H9 (cell line): ENCODE results near the gene CD2AP. TPM values are rescaled to one million over a fixed set of nuclear protein-coding genes. Genes with fewer than 3 reads are reported as not detected.

ENCODE experiments used
- DNase-seq: peaks from one replicate; pipeline ENCODE4 v3.0.0-alpha.2; 2017
- H2AFZ ChIP-seq: one replicate; pipeline ENCODE4 v1.6.1; 2013; ENCODE audit warnings: mild to moderate bottlenecking, low read length, control low read depth, moderate library complexity
- H2AK5ac ChIP-seq: 2 replicates; pipeline ENCODE4 v1.6.1; 2013; ENCODE audit warnings: low read length, control low read depth, mixed read lengths; ENCODE audit not compliant: insufficient read length
- H2BK120ac ChIP-seq: one replicate; pipeline ENCODE4 v1.6.1; 2013; ENCODE audit warnings: low read depth, mild to moderate bottlenecking, low read length, control low read depth, inconsistent platforms; ENCODE audit not compliant: poor library complexity, severe bottlenecking
- H2BK12ac ChIP-seq: 2 replicates; pipeline ENCODE4 v1.6.1; 2013; ENCODE audit warnings: low read length, control low read depth, mixed read lengths, low read depth; ENCODE audit not compliant: insufficient read length
- H2BK15ac ChIP-seq: 2 replicates; pipeline ENCODE4 v1.6.1; 2013; ENCODE audit warnings: low read depth, low read length, control low read depth
- H2BK20ac ChIP-seq: one replicate; pipeline ENCODE4 v1.6.1; 2013; ENCODE audit warnings: low read depth, mild to moderate bottlenecking, low read length, control low read depth, inconsistent platforms; ENCODE audit not compliant: poor library complexity, severe bottlenecking
- H2BK5ac ChIP-seq: 2 replicates; pipeline ENCODE4 v1.6.1; 2013; ENCODE audit warnings: low read length, control low read depth, mixed read lengths; ENCODE audit not compliant: insufficient read length
- H3K14ac ChIP-seq: 2 replicates; pipeline ENCODE4 v1.6.1; 2013; ENCODE audit warnings: low read length, control low read depth; ENCODE audit not compliant: insufficient read depth
- H3K18ac ChIP-seq: 2 replicates; pipeline ENCODE4 v1.6.1; 2013; ENCODE audit warnings: low read depth, mild to moderate bottlenecking, mixed read lengths, low read length, control low read depth; ENCODE audit not compliant: insufficient read length
- H3K23ac ChIP-seq: 2 replicates; pipeline ENCODE4 v1.6.1; 2013; ENCODE audit warnings: low read length, control low read depth, mixed read lengths, low read depth; ENCODE audit not compliant: insufficient read length
- H3K23me2 ChIP-seq: 2 replicates; pipeline ENCODE4 v1.6.1; 2013; ENCODE audit warnings: low read depth, mild to moderate bottlenecking, mixed read lengths, low read length, control low read depth; ENCODE audit not compliant: insufficient read length, poor library complexity, severe bottlenecking
- H3K27ac ChIP-seq: 2 replicates; pipeline ENCODE4 v1.5.1; 2013; ENCODE audit warnings: low read length, control low read depth, mixed read lengths, low read depth; ENCODE audit not compliant: insufficient read length
- H3K27me3 ChIP-seq: 2 replicates; pipeline ENCODE4 v1.6.1; 2013; ENCODE audit warnings: low read length, control low read depth, inconsistent platforms; ENCODE audit not compliant: insufficient read depth
- H3K4ac ChIP-seq: 2 replicates; pipeline ENCODE4 v1.6.1; 2013; ENCODE audit warnings: low read depth, mild to moderate bottlenecking, control low read depth, inconsistent platforms, low read length, moderate library complexity
- H3K4me1 ChIP-seq: 2 replicates; pipeline ENCODE4 v1.6.1; 2013; ENCODE audit warnings: low read length, control low read depth, inconsistent platforms; ENCODE audit not compliant: insufficient read depth
- H3K4me2 ChIP-seq: 2 replicates; pipeline ENCODE4 v1.6.1; 2013; ENCODE audit warnings: low read length, control low read depth, mixed read lengths; ENCODE audit not compliant: insufficient read length, insufficient read depth
- H3K56ac ChIP-seq: 2 replicates; pipeline ENCODE4 v1.6.1; 2013; ENCODE audit warnings: low read depth, mild to moderate bottlenecking, mixed read lengths, low read length, control low read depth; ENCODE audit not compliant: insufficient read length
- H3K79me1 ChIP-seq: 2 replicates; pipeline ENCODE4 v1.6.1; 2013; ENCODE audit warnings: low read depth, mild to moderate bottlenecking, moderate library complexity, low read length, control low read depth, inconsistent platforms; ENCODE audit not compliant: insufficient read depth, poor library complexity, severe bottlenecking
- H3K79me2 ChIP-seq: 2 replicates; pipeline ENCODE4 v1.6.1; 2013; ENCODE audit warnings: low read length, control low read depth, inconsistent platforms; ENCODE audit not compliant: insufficient read depth
- H3K9ac ChIP-seq: 2 replicates; pipeline ENCODE4 v1.6.1; 2013; ENCODE audit warnings: low read length, control low read depth, mixed read lengths; ENCODE audit not compliant: insufficient read length; ENCODE audit errors: extremely low read depth
- H3K9me3 ChIP-seq: one replicate; pipeline ENCODE4 v1.6.1; 2013; ENCODE audit warnings: low read depth, low read length, inconsistent platforms; ENCODE audit not compliant: control insufficient read depth
- H3T11ph ChIP-seq: one replicate; pipeline ENCODE4 v1.6.1; 2013; ENCODE audit warnings: mild to moderate bottlenecking, low read length, control low read depth, inconsistent platforms
- H4K20me1 ChIP-seq: one replicate; pipeline ENCODE4 v1.6.1; 2013; ENCODE audit not compliant: control insufficient read depth, insufficient read length, insufficient read depth
- H4K5ac ChIP-seq: 2 replicates; pipeline ENCODE4 v1.6.1; 2013; ENCODE audit warnings: low read depth, mild to moderate bottlenecking, mixed read lengths, low read length, control low read depth; ENCODE audit not compliant: insufficient read length
- H4K8ac ChIP-seq: replicated peaks from 2 replicates; pipeline ENCODE4 v1.6.1; 2013; ENCODE audit warnings: low read length, control low read depth, mixed read lengths, low read depth; ENCODE audit not compliant: insufficient read length
- H4K91ac ChIP-seq: 2 replicates; pipeline ENCODE4 v1.6.1; 2013; ENCODE audit warnings: low read depth, mild to moderate bottlenecking, moderate library complexity, mixed read lengths, low read length, control low read depth; ENCODE audit not compliant: insufficient read length
- H3K27ac Mint-ChIP-seq, 3 experiments: 2 replicates in 2 of 3; 3 replicates in 1 of 3; pipeline ENCODE4 v1.8.0; 2020 to 2021; ENCODE audit warnings: mixed read lengths in 3 of 3, mild to moderate bottlenecking in 1 of 3, moderate library complexity in 1 of 3
- H3K27me3 Mint-ChIP-seq: 2 replicates; pipeline ENCODE4 v1.8.0; 2021; ENCODE audit warnings: low read depth, mild to moderate bottlenecking, moderate library complexity, mixed read lengths
- H3K36me3 Mint-ChIP-seq, 3 experiments: 2 replicates in 2 of 3; 3 replicates in 1 of 3; pipeline ENCODE4 v1.8.0; 2020 to 2021; ENCODE audit warnings: low read depth in 3 of 3, mixed read lengths in 3 of 3; ENCODE audit not compliant: insufficient read depth in 1 of 3
- H3K4me1 Mint-ChIP-seq, 2 experiments: 2 replicates each; pipeline ENCODE4 v1.8.0; 2020; ENCODE audit warnings: mixed read lengths in 2 of 2
- H3K4me3 Mint-ChIP-seq, 2 experiments: 2 replicates in 1 of 2; 3 replicates in 1 of 2; pipeline ENCODE4 v1.8.0; 2020 to 2021; ENCODE audit warnings: mild to moderate bottlenecking in 2 of 2, mixed read lengths in 2 of 2, moderate library complexity in 1 of 2
- H3K9me3 Mint-ChIP-seq, 2 experiments: 2 replicates in 1 of 2; 3 replicates in 1 of 2; pipeline ENCODE4 v1.8.0; 2020; ENCODE audit warnings: mild to moderate bottlenecking in 2 of 2, mixed read lengths in 2 of 2, moderate library complexity in 1 of 2
- total RNA-seq: library from RNA; stranded (reverse); gene quantifications from 2 replicates; pipeline ENCODE4 v1.2.1, GENCODE V29; 2021
- TF ChIP-seq, protein P1 (sequence below): fragments of 200-600 bp; sonication (generic); conservative IDR thresholded peaks from 3 replicates; pipeline ENCODE4 v1.8.0; 2021; ENCODE audit warnings: antibody characterized with exemption, mild to moderate bottlenecking

Gene CD2AP
- total RNA-seq, 1 experiment from 2014 or later = 50.1 TPM

DNA sequence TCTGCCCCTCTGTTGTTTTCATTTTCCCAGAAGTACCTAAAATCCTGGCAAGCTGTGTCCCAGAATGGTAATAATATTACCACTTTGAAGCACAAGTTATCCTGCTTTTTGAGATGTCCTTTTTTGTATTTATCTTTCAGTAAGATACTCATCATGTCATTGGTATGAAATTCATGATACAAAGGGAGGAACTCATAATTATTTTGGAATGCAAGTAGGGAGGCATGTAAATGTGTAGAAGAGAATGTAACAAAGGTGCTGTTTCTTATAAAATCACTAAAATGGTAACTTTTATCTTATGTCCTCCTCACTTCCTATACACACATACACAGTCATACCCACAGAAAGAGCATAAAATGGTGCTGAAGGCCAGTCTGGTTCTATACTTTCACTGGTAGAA is 109.9 kb downstream of the CD2AP start:
- Histone ChIP-seq H2AK5ac (no peak overlapping the region), H2AFZ (no peak overlapping the region), H3K18ac (no peak overlapping the region), H3K79me2 (no peaks in the 10 kb centered on the region), H3K4me1 (no peaks in the 10 kb centered on the region), H3K23me2 (no peaks in the 10 kb centered on the region), H4K5ac (no peak overlapping the region), H2BK12ac (no peak overlapping the region), H2BK120ac (no peak overlapping the region), H3K79me1 (no peaks in the 10 kb centered on the region), H2BK15ac (no peak overlapping the region), H4K91ac (no peak overlapping the region), H3K23ac (no peak overlapping the region), H3K9me3 (no peaks in the 10 kb centered on the region), H2BK20ac (no peak overlapping the region), H3K14ac (no peak overlapping the region), H3K27me3 (no peaks in the 10 kb centered on the region), H3K9ac (no peak overlapping the region), H3K56ac (no peak overlapping the region), H4K8ac (no peak overlapping the region), H3T11ph (no peak overlapping the region), H4K20me1 (no peaks in the 10 kb centered on the region), H3K4me2 (no peak overlapping the region), H3K4ac (no peak overlapping the region), H3K27ac (no peak overlapping the region), H2BK5ac (no peak overlapping the region)
- no peaks in the 10 kb centered on the region for H3K27me3 Mint-ChIP-seq
- TF ChIP-seq, protein P1, sequence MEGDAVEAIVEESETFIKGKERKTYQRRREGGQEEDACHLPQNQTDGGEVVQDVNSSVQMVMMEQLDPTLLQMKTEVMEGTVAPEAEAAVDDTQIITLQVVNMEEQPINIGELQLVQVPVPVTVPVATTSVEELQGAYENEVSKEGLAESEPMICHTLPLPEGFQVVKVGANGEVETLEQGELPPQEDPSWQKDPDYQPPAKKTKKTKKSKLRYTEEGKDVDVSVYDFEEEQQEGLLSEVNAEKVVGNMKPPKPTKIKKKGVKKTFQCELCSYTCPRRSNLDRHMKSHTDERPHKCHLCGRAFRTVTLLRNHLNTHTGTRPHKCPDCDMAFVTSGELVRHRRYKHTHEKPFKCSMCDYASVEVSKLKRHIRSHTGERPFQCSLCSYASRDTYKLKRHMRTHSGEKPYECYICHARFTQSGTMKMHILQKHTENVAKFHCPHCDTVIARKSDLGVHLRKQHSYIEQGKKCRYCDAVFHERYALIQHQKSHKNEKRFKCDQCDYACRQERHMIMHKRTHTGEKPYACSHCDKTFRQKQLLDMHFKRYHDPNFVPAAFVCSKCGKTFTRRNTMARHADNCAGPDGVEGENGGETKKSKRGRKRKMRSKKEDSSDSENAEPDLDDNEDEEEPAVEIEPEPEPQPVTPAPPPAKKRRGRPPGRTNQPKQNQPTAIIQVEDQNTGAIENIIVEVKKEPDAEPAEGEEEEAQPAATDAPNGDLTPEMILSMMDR = no peak
- peaks cover 18 to 55% (median 54%) of the 10 kb centered on the region in 3 experiments; a peak in 6 of 7 replicates for H3K36me3 Mint-ChIP-seq
- peaks cover 0 to 4% of the 10 kb centered on the region in 2 experiments; a peak in 3 of 4 replicates for H3K4me1 Mint-ChIP-seq
- no peak overlapping the region for H3K4me3 Mint-ChIP-seq
- no peak overlapping the region for H3K27ac Mint-ChIP-seq
- H3K9me3 Mint-ChIP-seq = no peaks in the 10 kb centered on the region
- DNase-seq = no peak
